A549 (cell line): ENCODE data around the gene TBL1X. TPM values are rescaled to one million over a fixed set of nuclear protein-coding genes. Genes with fewer than 3 reads are reported as not detected.
A peak's percentile ranks its signal among the peaks of the same experiment; 100 is the strongest.

Source experiments
- ATAC-seq, 2 experiments: fragments of 200-7000 bp in 1 of 2; fragments of >200 bp in 1 of 2; cut with Nextera tagmentation in 1 of 2; cut with Tn5 transposase in 1 of 2; 3 replicates each; pipeline versions ENCODE4 v1.8.0 to v1.9.1; 2018 to 2020; ENCODE audit warnings: mild to moderate bottlenecking in 1 of 2, moderate library complexity in 1 of 2
- CTCF ChIA-PET: fragments of 300-600 bp; sonication (Branson Sonifier 250); formaldehyde crosslinking; extraction: SDS; loops from one replicate; lab custom pipeline; 2021; ENCODE audit warnings: antibody characterized with exemption, inconsistent platforms; lab: Yijun Ruan, JAX
- POLR2A ChIA-PET: fragments of 350-600 bp; formaldehyde crosslinking; extraction: SDS; loops from one replicate; lab custom pipeline; 2021; ENCODE audit warnings: antibody characterized with exemption, inconsistent platforms; lab: Yijun Ruan, JAX
- DNase-seq, 2 experiments: peaks; one replicate each; pipeline versions ENCODE4 v3.0.0 to v3.0.0-alpha.2; 2011 to 2016; ENCODE audit warnings: low read depth in 1 of 2, low spot score in 1 of 2
- FAIRE-seq: peaks from 2 replicates; lab custom pipeline; 2011; peaks lifted over from hg19 to GRCh38; lab: Jason Lieb, UNC
- H3K27ac ChIP-seq, 2 experiments: fragments of >200 bp; sonication (Bioruptor Twin); formaldehyde crosslinking; 3 replicates each; pipeline ENCODE4 v1.5.1; 2016 to 2017
- H3K4me1 ChIP-seq: fragments of >200 bp; sonication (Bioruptor Twin); formaldehyde crosslinking; 3 replicates; pipeline ENCODE4 v1.6.1; 2016
- H3K4me2 ChIP-seq: fragments of >200 bp; sonication (Bioruptor Twin); formaldehyde crosslinking; 3 replicates; pipeline ENCODE4 v1.6.1; 2016
- H3K4me3 ChIP-seq: fragments of >200 bp; sonication (Bioruptor Twin); formaldehyde crosslinking; 3 replicates; pipeline ENCODE4 v1.5.1; 2016
- H3K9me3 ChIP-seq: fragments of >200 bp; sonication (Bioruptor Twin); formaldehyde crosslinking; 3 replicates; pipeline ENCODE4 v1.6.1; 2016
- ATOH8 ChIP-seq: fragments of 250-450 bp; sonication (Bioruptor Pico); IDR thresholded peaks from 2 replicates; pipeline ENCODE4 v1.5.0; 2020; ENCODE audit warnings: low read depth, mild to moderate bottlenecking, moderate library complexity
- BHLHE40 ChIP-seq: IDR thresholded peaks from 2 replicates; pipeline ENCODE4 v1.6.1; 2012; ENCODE audit warnings: low read depth, low read length, inconsistent platforms
- CBX2 ChIP-seq: fragments of 200-600 bp; sonication (generic); IDR thresholded peaks from 2 replicates; pipeline ENCODE4 v1.6.1; 2016; ENCODE audit warnings: low read depth, mild to moderate bottlenecking, borderline replicate concordance
- CBX8 ChIP-seq: fragments of 200-600 bp; sonication (generic); IDR thresholded peaks from 2 replicates; pipeline ENCODE4 v1.6.1; 2016
- CHD2 ChIP-seq: fragments of 150-350 bp; IDR thresholded peaks from 2 replicates; pipeline ENCODE4 v1.6.1; 2014; ENCODE audit warnings: low read length; ENCODE audit not compliant: partially characterized antibody
- EHMT2 ChIP-seq: fragments of 200-600 bp; sonication (generic); IDR thresholded peaks from 2 replicates; pipeline ENCODE4 v1.6.1; 2016; ENCODE audit warnings: antibody characterized with exemption, low read depth, mild to moderate bottlenecking, moderate library complexity
- EP300 ChIP-seq, 2 experiments: fragments of >200 bp; sonication (Bioruptor Twin); formaldehyde crosslinking; IDR thresholded peaks; 2 replicates in 1 of 2; 3 replicates in 1 of 2; pipeline ENCODE4 v1.6.1; 2016 to 2017
- FOSB ChIP-seq: fragments of 250-450 bp; sonication (Bioruptor Pico); IDR thresholded peaks from 2 replicates; pipeline ENCODE4 v1.5.0; 2020; ENCODE audit warnings: mild to moderate bottlenecking, moderate library complexity
- HES2 ChIP-seq: fragments of >200 bp; sonication (Bioruptor Twin); formaldehyde crosslinking; IDR thresholded peaks from 2 replicates; pipeline ENCODE4 v1.6.1; 2016
- JUNB ChIP-seq: fragments of >200 bp; sonication (Bioruptor Twin); formaldehyde crosslinking; IDR thresholded peaks from 2 replicates; pipeline ENCODE4 v1.6.1; 2016
- KDM1A ChIP-seq: fragments of 200-600 bp; sonication (generic); IDR thresholded peaks from 2 replicates; pipeline ENCODE4 v1.6.1; 2016; ENCODE audit warnings: low read depth, mild to moderate bottlenecking
- MYC ChIP-seq: IDR thresholded peaks from 2 replicates; pipeline ENCODE4 v1.6.1; 2012; ENCODE audit warnings: mild to moderate bottlenecking, inconsistent platforms, low read length, improper control_type of control experiment, borderline replicate concordance
- NFE2L2 ChIP-seq: fragments of 150-350 bp; conservative IDR thresholded peaks from 2 replicates; pipeline ENCODE4 v1.6.1; 2014; ENCODE audit warnings: low read length
- RARB ChIP-seq: fragments of 250-450 bp; sonication (Bioruptor Pico); IDR thresholded peaks from 2 replicates; pipeline ENCODE4 v1.8.0; 2021; ENCODE audit warnings: mild to moderate bottlenecking, moderate library complexity
- REST ChIP-seq: fragments of 200-600 bp; sonication (generic); IDR thresholded peaks from 2 replicates; pipeline ENCODE4 v1.6.1; 2016; ENCODE audit warnings: antibody characterized with exemption, mild to moderate bottlenecking, moderate library complexity
- RFX5 ChIP-seq: fragments of 450-650 bp; IDR thresholded peaks from 2 replicates; pipeline ENCODE4 v1.7.1; 2014; ENCODE audit warnings: antibody characterized with exemption, mild to moderate bottlenecking, moderate library complexity
- SMC3 ChIP-seq: fragments of >200 bp; sonication (Bioruptor Twin); formaldehyde crosslinking; IDR thresholded peaks from 3 replicates; pipeline ENCODE4 v1.6.1; 2018; ENCODE audit warnings: inconsistent platforms
- SREBF2 ChIP-seq: fragments of 450-650 bp; IDR thresholded peaks from 2 replicates; pipeline ENCODE4 v1.6.1; 2014; ENCODE audit warnings: mild to moderate bottlenecking, moderate library complexity
- ZFP36 ChIP-seq: fragments of 450-650 bp; IDR thresholded peaks from 2 replicates; pipeline ENCODE4 v1.6.1; 2014; ENCODE audit warnings: borderline replicate concordance; ENCODE audit not compliant: partially characterized antibody
- ZNF302 ChIP-seq: fragments of 250-450 bp; sonication (Bioruptor Pico); IDR thresholded peaks from 2 replicates; pipeline ENCODE4 v1.9.0; 2021; ENCODE audit warnings: inconsistent platforms, mild to moderate bottlenecking, moderate library complexity
- whole genome bisulfite sequencing: methylation state at CpG from one replicate; pipeline ENCODE4 v1.1.6; 2017; ENCODE audit errors: missing lambda C conversion rate; 5-methylcytosine and 5-hydroxymethylcytosine counted together
- polyA plus RNA-seq, 4 experiments: library from polyadenylated mRNA; depleted of rRNA in 3 of 4; stranded (reverse); fragments of >200 nt; fragmentation: RNase III in 1 of 4; extraction: RNeasy Plus Mini Kit Qiagen cat#74134 plus additional on column Dnase treatment in 1 of 4; gene quantifications; 2 replicates in 3 of 4; 3 replicates in 1 of 4; pipeline ENCODE4 v1.2.3, GENCODE V29; 2011 to 2017
- TF ChIP-seq, protein P1 (sequence below): fragments of 250-450 bp; sonication (Bioruptor Pico); IDR thresholded peaks from 2 replicates; pipeline ENCODE4 v1.5.0; 2021; ENCODE audit warnings: mild to moderate bottlenecking, moderate library complexity, borderline replicate concordance
- TF ChIP-seq, protein P2 (sequence below): IDR thresholded peaks from 2 replicates; pipeline ENCODE4 v1.6.1; 2012
- TF ChIP-seq, protein P3 (sequence below): IDR thresholded peaks from 2 replicates; pipeline ENCODE4 v1.6.1; 2012; ENCODE audit warnings: low read depth, borderline replicate concordance
- TF ChIP-seq, protein P4 (sequence below): fragments of 450-650 bp; IDR thresholded peaks from 2 replicates; pipeline ENCODE4 v1.6.1; 2014; ENCODE audit warnings: antibody characterized with exemption

The TBL1X gene
- polyA plus RNA-seq, 2 of the 4 experiments (the other 2 are of a cell fraction), result 14.6 to 18.0 TPM

DNA sequence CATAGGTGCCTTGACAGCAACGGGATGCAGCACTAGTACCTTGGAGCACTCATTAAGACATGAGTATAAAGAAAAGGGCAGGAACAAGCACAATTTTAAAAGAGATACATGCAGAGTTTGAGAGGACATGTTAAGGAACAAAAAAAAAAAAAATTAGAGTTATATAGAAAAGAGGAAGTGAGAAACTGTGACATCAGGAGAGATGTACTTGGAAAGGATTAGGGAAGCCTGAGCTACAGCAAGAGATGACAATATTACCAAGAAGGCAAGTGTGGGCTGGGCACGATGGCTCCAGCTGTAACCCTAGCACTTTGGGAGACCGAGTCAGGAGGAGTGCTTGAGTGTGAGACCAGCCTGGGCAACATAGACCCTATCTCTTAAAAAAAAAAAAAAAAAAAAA is 263.4 kb downstream of the TBL1X start:
- 5% methylated on average over 3 of the region's 3 CpGs for WGBS
- no peak for DNase-seq
- Histone ChIP-seq H3K4me2 (no peak overlapping the region), H3K9me3 (peaks cover 18% of the 10 kb centered on the region), H3K4me1 (no peaks in the 10 kb centered on the region), H3K4me3 (no peak overlapping the region), H3K27ac (no peak overlapping the region)
- ATAC-seq, result no peak
- TF ChIP-seq REST (no peak), EP300 (IDR thresholded peaks at IDR 0.05) (no peak), ZFP36 (no peak), JUNB (no peak), KDM1A (no peak), RARB (CRISPR knock-in tag) (no peak), SMC3 (no peak), MYC (no peak), RFX5 (no peak), SREBF2 (no peak), CHD2 (no peak), FOSB (no peak), EHMT2 (no peak), NFE2L2 (no peak)
- TF ChIP-seq, protein P1, sequence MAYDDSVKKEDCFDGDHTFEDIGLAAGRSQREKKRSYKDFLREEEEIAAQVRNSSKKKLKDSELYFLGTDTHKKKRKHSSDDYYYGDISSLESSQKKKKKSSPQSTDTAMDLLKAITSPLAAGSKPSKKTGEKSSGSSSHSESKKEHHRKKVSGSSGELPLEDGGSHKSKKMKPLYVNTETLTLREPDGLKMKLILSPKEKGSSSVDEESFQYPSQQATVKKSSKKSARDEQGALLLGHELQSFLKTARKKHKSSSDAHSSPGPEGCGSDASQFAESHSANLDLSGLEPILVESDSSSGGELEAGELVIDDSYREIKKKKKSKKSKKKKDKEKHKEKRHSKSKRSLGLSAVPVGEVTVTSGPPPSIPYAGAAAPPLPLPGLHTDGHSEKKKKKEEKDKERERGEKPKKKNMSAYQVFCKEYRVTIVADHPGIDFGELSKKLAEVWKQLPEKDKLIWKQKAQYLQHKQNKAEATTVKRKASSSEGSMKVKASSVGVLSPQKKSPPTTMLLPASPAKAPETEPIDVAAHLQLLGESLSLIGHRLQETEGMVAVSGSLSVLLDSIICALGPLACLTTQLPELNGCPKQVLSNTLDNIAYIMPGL (CRISPR knock-in tag), result no peak
- TF ChIP-seq, protein P2, sequence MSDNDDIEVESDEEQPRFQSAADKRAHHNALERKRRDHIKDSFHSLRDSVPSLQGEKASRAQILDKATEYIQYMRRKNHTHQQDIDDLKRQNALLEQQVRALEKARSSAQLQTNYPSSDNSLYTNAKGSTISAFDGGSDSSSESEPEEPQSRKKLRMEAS, result no peak
- TF ChIP-seq, protein P3, sequence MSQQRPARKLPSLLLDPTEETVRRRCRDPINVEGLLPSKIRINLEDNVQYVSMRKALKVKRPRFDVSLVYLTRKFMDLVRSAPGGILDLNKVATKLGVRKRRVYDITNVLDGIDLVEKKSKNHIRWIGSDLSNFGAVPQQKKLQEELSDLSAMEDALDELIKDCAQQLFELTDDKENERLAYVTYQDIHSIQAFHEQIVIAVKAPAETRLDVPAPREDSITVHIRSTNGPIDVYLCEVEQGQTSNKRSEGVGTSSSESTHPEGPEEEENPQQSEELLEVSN, result no peak
- TF ChIP-seq, protein P4, sequence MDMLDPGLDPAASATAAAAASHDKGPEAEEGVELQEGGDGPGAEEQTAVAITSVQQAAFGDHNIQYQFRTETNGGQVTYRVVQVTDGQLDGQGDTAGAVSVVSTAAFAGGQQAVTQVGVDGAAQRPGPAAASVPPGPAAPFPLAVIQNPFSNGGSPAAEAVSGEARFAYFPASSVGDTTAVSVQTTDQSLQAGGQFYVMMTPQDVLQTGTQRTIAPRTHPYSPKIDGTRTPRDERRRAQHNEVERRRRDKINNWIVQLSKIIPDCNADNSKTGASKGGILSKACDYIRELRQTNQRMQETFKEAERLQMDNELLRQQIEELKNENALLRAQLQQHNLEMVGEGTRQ, result no peak
- no peak for FAIRE-seq
- ChIA-PET CTCF (interaction anchor here (0.6 kb wide), 1 partner anchor 20 kb away, joined by 3 read pairs; no protein-coding TSS in a partner anchor), POLR2A (no interaction called here)

GRCh38 chrX:9729171-9729885 is 264.5 kb downstream of the TBL1X start:
- CTCF ChIA-PET, result interaction anchor here (1.6 kb wide), 1 partner anchor 9 kb away, joined by 3 read pairs; no protein-coding TSS in a partner anchor
- no peak for DNase-seq
- Histone ChIP-seq H3K4me1 (no peaks in the 10 kb centered on the region), H3K4me3 (no peak overlapping the region), H3K27ac (no peak overlapping the region), H3K4me2 (no peak overlapping the region), H3K9me3 (peaks cover 18% of the 10 kb centered on the region)
- WGBS, result 9% methylated on average over 5 of the region's 5 CpGs
- 0 out of 6 replicates have a peak, but pooled peaks of 1 of the 2 experiments have one; percentile 25 for ATAC-seq
- POLR2A ChIA-PET, result no interaction called here
- no peak for FAIRE-seq
- TF ChIP-seq ATOH8 (CRISPR knock-in tag), result no peak
- TF ChIP-seq BHLHE40, result no peak
- no peak for TF ChIP-seq ZNF302 (CRISPR knock-in tag)
- TF ChIP-seq, protein P2, result no peak
- TF ChIP-seq CBX8, result no peak
- TF ChIP-seq CBX2, result no peak
- no peak for TF ChIP-seq HES2
- TF ChIP-seq FOSB, result no peak
